Effector memory CD8-positive, alpha-beta T cell (primary cell): ENCODE results near the gene ASB15.

Experiments used
- ATAC-seq: fragments of 150-1000 bp; cut with Tn5 transposase; replicated peaks from 2 replicates; pipeline ENCODE4 v1.10.0; 2021; ENCODE audit warnings: mild to moderate bottlenecking, moderate library complexity
- DNase-seq, 3 experiments: peaks; one replicate each; pipeline ENCODE4 v3.0.0; 2021
- H3K27ac Mint-ChIP-seq, 2 donors: one replicate each; pipeline ENCODE4 v1.8.0; 2022; ENCODE audit warnings: mild to moderate bottlenecking in 2 of 2, mixed read lengths in 2 of 2, moderate library complexity in 2 of 2
- H3K27me3 Mint-ChIP-seq, 2 donors: one replicate each; pipeline ENCODE4 v1.8.0; 2022; ENCODE audit warnings: mixed read lengths in 2 of 2
- H3K36me3 Mint-ChIP-seq: one replicate; pipeline ENCODE4 v1.8.0; 2022; ENCODE audit warnings: mild to moderate bottlenecking, moderate library complexity, mixed read lengths; ENCODE audit not compliant: insufficient read depth
- H3K4me1 Mint-ChIP-seq, 2 donors: one replicate each; pipeline ENCODE4 v1.8.0; 2022; ENCODE audit warnings: low read depth in 2 of 2, mixed read lengths in 2 of 2
- H3K4me3 Mint-ChIP-seq, 2 donors: one replicate each; pipeline ENCODE4 v1.8.0; 2022; ENCODE audit warnings: mild to moderate bottlenecking in 2 of 2, mixed read lengths in 2 of 2, moderate library complexity in 2 of 2
- H3K9me3 Mint-ChIP-seq, 2 donors: one replicate each; pipeline ENCODE4 v1.8.0; 2022; ENCODE audit warnings: mixed read lengths in 2 of 2

The ASB15 gene

GRCh38 chr7:123573341-123573740 lies 28.3 kb upstream of the ASB15 start:
- Mint-ChIP-seq H3K36me3 (no peaks in the 10 kb centered on the region), H3K9me3 (no peaks in the 10 kb centered on the region), H3K4me3 (no peak overlapping the region), H3K27me3 (peaks cover 0 to 3% of the 10 kb centered on the region in 2 donors), H3K4me1 (no peaks in the 10 kb centered on the region), H3K27ac (no peak overlapping the region)
- DNase-seq = no peak
- ATAC-seq = no peak

- DNase-seq = no peak
- Mint-ChIP-seq H3K4me3 (no peak overlapping the region), H3K27me3 (peaks cover 0 to 10% of the 10 kb centered on the region in 2 donors), H3K9me3 (no peaks in the 10 kb centered on the region), H3K36me3 (no peaks in the 10 kb centered on the region), H3K4me1 (no peaks in the 10 kb centered on the region), H3K27ac (no peak overlapping the region)
- ATAC-seq = no peak
Observed at GRCh38 chr7:123573896-123574467, 27.6 kb upstream of the ASB15 start.

GRCh38 chr7:123579416-123579815 lies 22.2 kb upstream of the ASB15 start:
- Mint-ChIP-seq H3K36me3 (no peaks in the 10 kb centered on the region), H3K4me3 (no peak overlapping the region), H3K27me3 (peaks cover 29 to 42% of the 10 kb centered on the region in 2 donors), H3K4me1 (no peaks in the 10 kb centered on the region), H3K27ac (no peak overlapping the region), H3K9me3 (no peaks in the 10 kb centered on the region)
- DNase-seq = no peak
- no peak for ATAC-seq

GRCh38 chr7:123580406-123581161 lies 21.0 kb upstream of the ASB15 start:
- no peak for DNase-seq
- peaks cover 29 to 42% of the 10 kb centered on the region in 2 donors for H3K27me3 Mint-ChIP-seq

GRCh38 chr7:123581162-123581459 lies 20.5 kb upstream of the ASB15 start:
- ATAC-seq = no peak
- no peak overlapping the region for H3K4me3 Mint-ChIP-seq
- no peak for DNase-seq
- peaks cover 29 to 42% of the 10 kb centered on the region in 2 donors for H3K27me3 Mint-ChIP-seq
- H3K27ac Mint-ChIP-seq = no peak overlapping the region
- no peaks in the 10 kb centered on the region for H3K36me3 Mint-ChIP-seq
- no peaks in the 10 kb centered on the region for H3K9me3 Mint-ChIP-seq
- no peaks in the 10 kb centered on the region for H3K4me1 Mint-ChIP-seq

More at GRCh38 chr7:123580406-123581161, 21.0 kb upstream of the ASB15 start:
- Mint-ChIP-seq H3K9me3 (no peaks in the 10 kb centered on the region), H3K27ac (no peak overlapping the region), H3K36me3 (no peaks in the 10 kb centered on the region), H3K4me3 (no peak overlapping the region), H3K4me1 (no peaks in the 10 kb centered on the region)
- ATAC-seq = peak; percentile 70

- Mint-ChIP-seq H3K4me1 (no peaks in the 10 kb centered on the region), H3K9me3 (no peaks in the 10 kb centered on the region), H3K4me3 (no peak overlapping the region), H3K36me3 (peaks cover 2% of the 10 kb centered on the region), H3K27ac (no peak overlapping the region), H3K27me3 (peaks cover 29 to 41% of the 10 kb centered on the region in 2 donors)
- no peak for DNase-seq
- no peak for ATAC-seq
Observed at GRCh38 chr7:123583821-123584220, 17.8 kb upstream of the ASB15 start.

- ATAC-seq = no peak
- Mint-ChIP-seq H3K9me3 (no peaks in the 10 kb centered on the region), H3K4me3 (no peak overlapping the region), H3K36me3 (peaks cover 2% of the 10 kb centered on the region), H3K27ac (no peak overlapping the region), H3K4me1 (no peaks in the 10 kb centered on the region), H3K27me3 (peaks cover 40 to 56% of the 10 kb centered on the region in 2 donors)
- DNase-seq = no peak
Observed at GRCh38 chr7:123588376-123588775, 13.2 kb upstream of the ASB15 start.

- H3K4me3 Mint-ChIP-seq = no peak overlapping the region
- H3K27me3 Mint-ChIP-seq = peaks cover 63 to 65% of the 10 kb centered on the region in 2 donors
- H3K36me3 Mint-ChIP-seq = no peaks in the 10 kb centered on the region
Observed at GRCh38 chr7:123594813-123595241, 6.8 kb upstream of the ASB15 start.

GRCh38 chr7:123598657-123599056 lies 3.0 kb upstream of the ASB15 start:
- H3K36me3 Mint-ChIP-seq = no peaks in the 10 kb centered on the region
- H3K27ac Mint-ChIP-seq = no peak overlapping the region
- no peak overlapping the region for H3K4me3 Mint-ChIP-seq
- H3K27me3 Mint-ChIP-seq = peaks cover 35 to 38% of the 10 kb centered on the region in 2 donors
- ATAC-seq (no peak), DNase-seq (no peak)
- H3K4me1 Mint-ChIP-seq = no peaks in the 10 kb centered on the region
- H3K9me3 Mint-ChIP-seq = no peaks in the 10 kb centered on the region

More at GRCh38 chr7:123594813-123595241, 6.8 kb upstream of the ASB15 start:
- ATAC-seq (no peak), DNase-seq (no peak)
- H3K9me3 Mint-ChIP-seq = no peaks in the 10 kb centered on the region
- H3K4me1 Mint-ChIP-seq = no peaks in the 10 kb centered on the region
- no peak overlapping the region for H3K27ac Mint-ChIP-seq

GRCh38 chr7:123599766-123600165 lies 1.9 kb upstream of the ASB15 start:
- Mint-ChIP-seq H3K4me1 (no peaks in the 10 kb centered on the region), H3K9me3 (no peaks in the 10 kb centered on the region), H3K4me3 (no peak overlapping the region), H3K27ac (no peak overlapping the region), H3K27me3 (peaks cover 33 to 35% of the 10 kb centered on the region in 2 donors), H3K36me3 (no peaks in the 10 kb centered on the region)
- ATAC-seq (no peak), DNase-seq (no peak)

GRCh38 chr7:123600876-123601275 lies 745 bp upstream of the ASB15 start:
- no peaks in the 10 kb centered on the region for H3K9me3 Mint-ChIP-seq
- ATAC-seq (no peak), DNase-seq (no peak)
- H3K36me3 Mint-ChIP-seq = no peaks in the 10 kb centered on the region
- H3K27me3 Mint-ChIP-seq = peaks cover 25 to 35% of the 10 kb centered on the region in 2 donors
- H3K27ac Mint-ChIP-seq = no peak overlapping the region
- H3K4me3 Mint-ChIP-seq = no peak overlapping the region
- H3K4me1 Mint-ChIP-seq = peaks cover 0 to 3% of the 10 kb centered on the region in 2 donors

GRCh38 chr7:123602648-123603047 lies 1.0 kb downstream of the ASB15 start:
- Mint-ChIP-seq H3K4me1 (peaks cover 0 to 3% of the 10 kb centered on the region in 2 donors), H3K36me3 (no peaks in the 10 kb centered on the region), H3K27ac (no peak overlapping the region), H3K4me3 (no peak overlapping the region), H3K27me3 (peaks cover 25 to 40% of the 10 kb centered on the region in 2 donors), H3K9me3 (no peaks in the 10 kb centered on the region)
- DNase-seq = no peak
- no peak for ATAC-seq

- Mint-ChIP-seq H3K4me3 (no peak overlapping the region), H3K4me1 (peaks cover 0 to 3% of the 10 kb centered on the region in 2 donors), H3K9me3 (no peaks in the 10 kb centered on the region), H3K27me3 (peaks cover 26 to 46% of the 10 kb centered on the region in 2 donors), H3K36me3 (no peaks in the 10 kb centered on the region), H3K27ac (no peak overlapping the region)
- ATAC-seq (no peak), DNase-seq (no peak)
Observed at GRCh38 chr7:123604739-123605138, 3.1 kb downstream of the ASB15 start.

GRCh38 chr7:123607423-123607975 lies 5.9 kb downstream of the ASB15 start:
- H3K27me3 Mint-ChIP-seq = peaks cover 35 to 57% of the 10 kb centered on the region in 2 donors
- peaks cover 0 to 3% of the 10 kb centered on the region in 2 donors for H3K4me1 Mint-ChIP-seq

More at GRCh38 chr7:123607423-123607975, 5.9 kb downstream of the ASB15 start:
- Mint-ChIP-seq H3K36me3 (no peaks in the 10 kb centered on the region), H3K27ac (no peak overlapping the region), H3K9me3 (no peaks in the 10 kb centered on the region), H3K4me3 (no peak overlapping the region)
- DNase-seq = no peak
- no peak for ATAC-seq
